Keratinocyte (primary cell): ENCODE data around the gene FAM229A.

ENCODE experiments used
- EZH2 ChIP-seq: IDR thresholded peaks from one replicate; pipeline ENCODE4 v1.6.1; 2012; ENCODE audit warnings: inconsistent platforms, mild to moderate bottlenecking, low read length, moderate library complexity
- TF ChIP-seq, protein P1 (sequence below), 3 experiments: IDR thresholded peaks in 1 of 3; conservative IDR thresholded peaks in 1 of 3; optimal IDR thresholded peaks in 1 of 3; 2 replicates in 2 of 3; 3 replicates in 1 of 3; pipeline versions ENCODE3 to v1.5.1; 2011; ENCODE audit warnings: low read length in 3 of 3, mild to moderate bottlenecking in 3 of 3, moderate library complexity in 2 of 3, control low read depth in 1 of 3, inconsistent platforms in 1 of 3; ENCODE audit not compliant: insufficient read depth in 2 of 3; ENCODE audit errors: extremely low read depth in 1 of 3

DNA sequence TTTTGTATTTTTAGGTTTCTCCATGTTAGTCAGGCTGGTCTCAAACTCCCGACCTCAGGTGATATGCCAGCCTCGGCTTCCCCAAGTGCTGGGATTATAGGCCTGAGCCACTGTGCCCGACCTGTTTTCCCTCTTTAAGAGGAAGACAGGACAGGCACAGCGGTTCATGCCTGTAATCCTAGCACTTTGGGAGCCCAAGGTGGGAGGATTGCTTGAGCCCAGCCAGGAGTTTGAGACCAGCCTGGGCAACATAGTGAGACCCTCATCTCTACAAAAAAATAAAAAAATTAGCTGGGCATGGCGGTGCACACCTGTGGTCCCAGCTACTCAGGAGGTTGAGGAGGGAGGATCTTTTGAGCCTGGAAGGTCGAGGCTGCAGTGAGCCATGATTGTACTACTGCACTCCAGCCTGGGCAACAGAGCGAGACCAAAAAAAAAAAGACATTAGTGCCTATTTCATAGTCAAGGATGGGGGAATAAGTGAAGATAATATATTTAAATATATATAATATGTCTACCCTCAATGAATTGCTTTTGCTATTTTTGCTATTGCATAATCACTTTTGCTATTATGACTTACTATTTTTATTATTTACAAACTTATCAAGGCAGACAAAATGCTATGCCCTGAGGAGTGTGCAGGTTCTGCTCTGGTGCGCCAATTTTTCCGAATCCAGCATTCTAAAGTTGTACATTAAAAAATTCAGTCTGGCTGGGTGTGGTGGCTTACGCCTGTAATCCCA is 44.0 kb downstream of the FAM229A start:
- TF ChIP-seq, protein P1, sequence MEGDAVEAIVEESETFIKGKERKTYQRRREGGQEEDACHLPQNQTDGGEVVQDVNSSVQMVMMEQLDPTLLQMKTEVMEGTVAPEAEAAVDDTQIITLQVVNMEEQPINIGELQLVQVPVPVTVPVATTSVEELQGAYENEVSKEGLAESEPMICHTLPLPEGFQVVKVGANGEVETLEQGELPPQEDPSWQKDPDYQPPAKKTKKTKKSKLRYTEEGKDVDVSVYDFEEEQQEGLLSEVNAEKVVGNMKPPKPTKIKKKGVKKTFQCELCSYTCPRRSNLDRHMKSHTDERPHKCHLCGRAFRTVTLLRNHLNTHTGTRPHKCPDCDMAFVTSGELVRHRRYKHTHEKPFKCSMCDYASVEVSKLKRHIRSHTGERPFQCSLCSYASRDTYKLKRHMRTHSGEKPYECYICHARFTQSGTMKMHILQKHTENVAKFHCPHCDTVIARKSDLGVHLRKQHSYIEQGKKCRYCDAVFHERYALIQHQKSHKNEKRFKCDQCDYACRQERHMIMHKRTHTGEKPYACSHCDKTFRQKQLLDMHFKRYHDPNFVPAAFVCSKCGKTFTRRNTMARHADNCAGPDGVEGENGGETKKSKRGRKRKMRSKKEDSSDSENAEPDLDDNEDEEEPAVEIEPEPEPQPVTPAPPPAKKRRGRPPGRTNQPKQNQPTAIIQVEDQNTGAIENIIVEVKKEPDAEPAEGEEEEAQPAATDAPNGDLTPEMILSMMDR (optimal IDR thresholded peaks at IDR 0.05 in 1 of 3, IDR thresholded peaks at IDR 0.05 in 1 of 3, conservative IDR thresholded peaks at IDR 0.05 in 1 of 3; ENCODE audit: extremely low read depth in 1 of 3, insufficient read depth in 2 of 3, low read length in 3 of 3) = no peak
- no peak for TF ChIP-seq EZH2
